H1 (cell line): ENCODE results near the gene GPR161. TPM values are rescaled to one million over a fixed set of nuclear protein-coding genes. Genes with fewer than 3 reads are reported as not detected.

Experiments
- CTCF ChIA-PET: fragments of 300-600 bp; sonication (Branson Sonifier 250); formaldehyde crosslinking; loops from one replicate; lab custom pipeline; 2021; ENCODE audit not compliant: partially characterized antibody; lab: Charles Lee
- POLR2A ChIA-PET: fragments of 300-600 bp; sonication (Branson Sonifier 250); formaldehyde crosslinking; loops from one replicate; lab custom pipeline; 2021; ENCODE audit warnings: inconsistent platforms; ENCODE audit not compliant: partially characterized antibody; lab: Charles Lee
- DNase-seq, 2 experiments: peaks; one replicate each; pipeline versions ENCODE4 v3.0.0 to v3.0.0-alpha.2; 2010 to 2022; ENCODE audit warnings: low spot score in 2 of 2, low read depth in 1 of 2, mixed read lengths in 1 of 2
- FAIRE-seq: peaks from 2 replicates; lab custom pipeline; 2011; peaks lifted over from hg19 to GRCh38; lab: Jason Lieb, UNC
- H2AFZ ChIP-seq: 2 replicates; pipeline ENCODE4 v1.8.1; 2012; ENCODE audit warnings: low read length, inconsistent platforms
- H2AK5ac ChIP-seq: 2 replicates; pipeline ENCODE4 v1.6.1; 2013; ENCODE audit warnings: low read depth, low read length
- H2BK120ac ChIP-seq: replicated peaks from 2 replicates; pipeline ENCODE3; 2013; ENCODE audit warnings: low read depth, low read length, inconsistent platforms
- H2BK12ac ChIP-seq: 2 replicates; pipeline ENCODE4 v1.6.1; 2013; ENCODE audit warnings: low read depth, low read length
- H2BK15ac ChIP-seq: 2 replicates; pipeline ENCODE4 v1.6.1; 2013; ENCODE audit warnings: low read length
- H2BK20ac ChIP-seq: 2 replicates; pipeline ENCODE4 v1.6.1; 2013; ENCODE audit warnings: low read length
- H2BK5ac ChIP-seq: 2 replicates; pipeline ENCODE4 v1.6.1; 2013; ENCODE audit warnings: low read depth, low read length
- H3K14ac ChIP-seq: 2 replicates; pipeline ENCODE4 v1.6.1; 2013; ENCODE audit warnings: inconsistent platforms; ENCODE audit not compliant: insufficient read length
- H3K18ac ChIP-seq: 2 replicates; pipeline ENCODE4 v1.6.1; 2013; ENCODE audit warnings: low read length; ENCODE audit errors: extremely low read depth
- H3K23ac ChIP-seq: 2 replicates; pipeline ENCODE4 v1.6.1; 2013; ENCODE audit warnings: inconsistent platforms; ENCODE audit not compliant: insufficient read length
- H3K23me2 ChIP-seq: 2 replicates; pipeline ENCODE4 v1.6.1; 2013; ENCODE audit warnings: low read depth, low read length
- H3K27ac ChIP-seq: 2 replicates; pipeline ENCODE4 v1.6.1; 2011; ENCODE audit warnings: low read depth, low read length, inconsistent platforms
- H3K27me3 ChIP-seq, 4 experiments: replicated peaks in 1 of 4; 1 replicate in 1 of 4; 2 replicates in 3 of 4; pipeline versions ENCODE4 v1.6.1 to v1.8.1; 2011 to 2013; ENCODE audit warnings: low read length in 3 of 4, mild to moderate bottlenecking in 3 of 4, inconsistent platforms in 2 of 4, mixed read lengths in 2 of 4, moderate library complexity in 1 of 4; ENCODE audit not compliant: control insufficient read depth in 3 of 4, insufficient read depth in 3 of 4; ENCODE audit errors: extremely low read depth in 1 of 4
- H3K36me3 ChIP-seq, 4 experiments: 2 replicates each; pipeline versions ENCODE4 v1.6.1 to v1.8.1; 2011 to 2013; ENCODE audit warnings: mild to moderate bottlenecking in 4 of 4, low read length in 3 of 4, moderate library complexity in 2 of 4, control low read depth in 1 of 4, inconsistent platforms in 1 of 4; ENCODE audit not compliant: insufficient read depth in 4 of 4, control insufficient read depth in 2 of 4
- H3K4ac ChIP-seq: replicated peaks from 2 replicates; pipeline ENCODE3; 2013; ENCODE audit warnings: low read length, low read depth, mixed read lengths, inconsistent platforms; ENCODE audit not compliant: insufficient read length
- H3K4me1 ChIP-seq, 4 experiments: replicated peaks in 1 of 4; 1 replicate in 1 of 4; 2 replicates in 3 of 4; pipeline versions ENCODE4 v1.6.1 to v1.8.1; 2011 to 2013; ENCODE audit warnings: low read length in 3 of 4, inconsistent platforms in 2 of 4, mixed read lengths in 1 of 4; ENCODE audit not compliant: insufficient read depth in 4 of 4, control insufficient read depth in 3 of 4
- H3K4me2 ChIP-seq, 2 experiments: 2 replicates each; pipeline versions ENCODE4 v1.6.1 to v1.8.1; 2011 to 2013; ENCODE audit warnings: low read depth in 2 of 2, low read length in 2 of 2, control low read depth in 1 of 2, inconsistent platforms in 1 of 2, mild to moderate bottlenecking in 1 of 2; ENCODE audit not compliant: insufficient read depth in 1 of 2
- H3K4me3 ChIP-seq, 4 experiments: fragments of 200-600, 300-600 bp in 1 of 4; sonication (generic), shearing (Covaris generic), sonication (Bioruptor Twin) in 1 of 4; 2 replicates each; pipeline versions ENCODE4 v1.5.1 to v1.8.1; 2011 to 2016; ENCODE audit warnings: low read length in 4 of 4, low read depth in 3 of 4, control low read depth in 2 of 4, inconsistent platforms in 2 of 4, mild to moderate bottlenecking in 2 of 4, mixed read lengths in 1 of 4, moderate library complexity in 1 of 4; ENCODE audit not compliant: insufficient read depth in 2 of 4; ENCODE audit errors: extremely low read depth in 1 of 4
- H3K56ac ChIP-seq: replicated peaks from 2 replicates; pipeline ENCODE3; 2013; ENCODE audit warnings: low read depth, mild to moderate bottlenecking, mixed read lengths, low read length, inconsistent platforms; ENCODE audit not compliant: insufficient read length
- H3K79me1 ChIP-seq: 2 replicates; pipeline ENCODE4 v1.6.1; 2013; ENCODE audit warnings: low read depth, low read length, control low read depth
- H3K79me2 ChIP-seq, 2 experiments: 2 replicates each; pipeline versions ENCODE4 v1.6.1 to v1.8.1; 2012 to 2013; ENCODE audit warnings: low read length in 2 of 2, mild to moderate bottlenecking in 2 of 2, inconsistent platforms in 1 of 2; ENCODE audit not compliant: insufficient read depth in 2 of 2, control insufficient read depth in 1 of 2
- H3K9ac ChIP-seq, 4 experiments: replicated peaks in 1 of 4; 1 replicate in 1 of 4; 2 replicates in 3 of 4; pipeline versions ENCODE4 v1.6.1 to v1.8.1; 2011 to 2013; ENCODE audit warnings: low read depth in 3 of 4, low read length in 3 of 4, control low read depth in 2 of 4, mild to moderate bottlenecking in 2 of 4, moderate library complexity in 2 of 4, inconsistent platforms in 1 of 4; ENCODE audit errors: extremely low read depth in 1 of 4
- H3K9me3 ChIP-seq, 2 experiments: 2 replicates each; pipeline versions ENCODE4 v1.6.1 to v1.8.1; 2012 to 2013; ENCODE audit warnings: mild to moderate bottlenecking in 2 of 2, moderate library complexity in 2 of 2, control low read depth in 1 of 2, inconsistent platforms in 1 of 2, low read depth in 1 of 2, low read length in 1 of 2, mixed read lengths in 1 of 2; ENCODE audit not compliant: insufficient read depth in 2 of 2
- H4K20me1 ChIP-seq, 2 experiments: replicated peaks in 1 of 2; 2 replicates each; pipeline versions ENCODE3 to v1.8.1; 2011 to 2013; ENCODE audit warnings: inconsistent platforms in 2 of 2, low read length in 2 of 2, mild to moderate bottlenecking in 1 of 2; ENCODE audit not compliant: insufficient read depth in 2 of 2, control insufficient read depth in 1 of 2
- H4K5ac ChIP-seq: 2 replicates; pipeline ENCODE4 v1.6.1; 2013; ENCODE audit warnings: low read length, low read depth, mixed read lengths, inconsistent platforms; ENCODE audit not compliant: insufficient read length
- H4K8ac ChIP-seq: 2 replicates; pipeline ENCODE4 v1.8.0; 2013; ENCODE audit warnings: mild to moderate bottlenecking, moderate library complexity, low read length, inconsistent platforms; ENCODE audit not compliant: insufficient read depth; ENCODE audit errors: extremely low read depth
- H4K91ac ChIP-seq: replicated peaks from 2 replicates; pipeline ENCODE3; 2013; ENCODE audit warnings: low read length, mixed read lengths, inconsistent platforms; ENCODE audit not compliant: insufficient read length
- BCL11A ChIP-seq, 2 experiments: IDR thresholded peaks; one replicate each; pipeline ENCODE4 v1.6.1; 2011; ENCODE audit warnings: low read depth in 2 of 2, low read length in 2 of 2, mild to moderate bottlenecking in 2 of 2
- CBX5 ChIP-seq: fragments of 300-800, 300-1000 bp; sonication (generic); IDR thresholded peaks from 2 replicates; pipeline ENCODE4 v1.7.1; 2016; ENCODE audit warnings: antibody characterized with exemption, low read length, low read depth
- CBX8 ChIP-seq: fragments of 300-800, 300-1000 bp; sonication (generic); IDR thresholded peaks from 2 replicates; pipeline ENCODE4 v1.7.1; 2016; ENCODE audit warnings: low read depth, low read length, borderline replicate concordance
- CEBPB ChIP-seq: IDR thresholded peaks from 2 replicates; pipeline ENCODE4 v1.6.1; 2012; ENCODE audit warnings: low read depth, low read length
- CTCF ChIP-seq, 3 experiments: IDR thresholded peaks; 1 replicate in 2 of 3; 2 replicates in 1 of 3; pipeline versions ENCODE4 v1.5.1 to v1.6.1; 2011; ENCODE audit warnings: low read length in 3 of 3, mild to moderate bottlenecking in 3 of 3, inconsistent platforms in 2 of 3, low read depth in 1 of 3, moderate library complexity in 1 of 3; ENCODE audit not compliant: insufficient read depth in 1 of 3; ENCODE audit errors: control extremely low read depth in 1 of 3
- HDAC6 ChIP-seq: IDR thresholded peaks from one replicate; pipeline ENCODE4 v1.7.1; 2012; ENCODE audit warnings: low read depth, mild to moderate bottlenecking, inconsistent platforms, low read length, moderate library complexity
- JUND ChIP-seq: IDR thresholded peaks from 2 replicates; pipeline ENCODE4 v1.6.1; 2011; ENCODE audit warnings: mild to moderate bottlenecking, improper control_type of control experiment, low read length
- RXRA ChIP-seq: IDR thresholded peaks from 2 replicates; pipeline ENCODE4 v1.6.1; 2011; ENCODE audit warnings: low read depth, mild to moderate bottlenecking, low read length, moderate library complexity; ENCODE audit not compliant: insufficient read depth
- TAF1 ChIP-seq: IDR thresholded peaks from 2 replicates; pipeline ENCODE4 v1.6.1; 2011; ENCODE audit warnings: mild to moderate bottlenecking, low read depth, low read length
- TBP ChIP-seq: IDR thresholded peaks from 2 replicates; pipeline ENCODE4 v1.6.1; 2011; ENCODE audit warnings: low read depth, low read length, improper control_type of control experiment
- WGBS, 2 experiments: shearing (Covaris generic) in 1 of 2; methylation state at CpG; one replicate each; pipeline versions ENCODE4 v1.1.6 to v1.1.7; 2013 to 2015; ENCODE audit warnings: low lambda C conversion rate in 2 of 2, mixed read lengths in 2 of 2, inconsistent platforms in 1 of 2, low coverage in 1 of 2, missing lambda C conversion rate in 1 of 2; ENCODE audit not compliant: insufficient replicate concordance in 2 of 2, insufficient coverage in 1 of 2, insufficient read length in 1 of 2; ENCODE audit errors: extremely low coverage in 1 of 2, missing lambda C conversion rate in 1 of 2; 5-methylcytosine and 5-hydroxymethylcytosine counted together
- polyA plus RNA-seq, 7 experiments: library from polyadenylated mRNA; depleted of rRNA in 3 of 7; stranded (reverse) in 5 of 7; unstranded in 2 of 7; fragments of >200 nt in 5 of 7; fragments of 200-250 nt in 2 of 7; gene quantifications; 1 replicate in 5 of 7; 2 replicates in 1 of 7; 4 replicates in 1 of 7; pipeline versions ENCODE4 v1.2.1 to v1.2.3, GENCODE V29; 2011 to 2013; ENCODE audit warnings: missing spikeins in 2 of 7, mixed read lengths in 2 of 7
- total RNA-seq: library from RNA; stranded (reverse); fragmentation: NEBNext Ultra II Directional; extraction: Animal tissue kit (Norgen Biotek cat#: 25700); gene quantifications from 2 replicates; pipeline ENCODE4 v1.2.1, GENCODE V29; 2021

The GPR161 gene
- total and polyA plus RNA-seq, 2 of the 8 experiments (the other 6 are each of a cell fraction or from before 2014, with no cell fraction given), result 13.7 to 16.8 TPM

DNA sequence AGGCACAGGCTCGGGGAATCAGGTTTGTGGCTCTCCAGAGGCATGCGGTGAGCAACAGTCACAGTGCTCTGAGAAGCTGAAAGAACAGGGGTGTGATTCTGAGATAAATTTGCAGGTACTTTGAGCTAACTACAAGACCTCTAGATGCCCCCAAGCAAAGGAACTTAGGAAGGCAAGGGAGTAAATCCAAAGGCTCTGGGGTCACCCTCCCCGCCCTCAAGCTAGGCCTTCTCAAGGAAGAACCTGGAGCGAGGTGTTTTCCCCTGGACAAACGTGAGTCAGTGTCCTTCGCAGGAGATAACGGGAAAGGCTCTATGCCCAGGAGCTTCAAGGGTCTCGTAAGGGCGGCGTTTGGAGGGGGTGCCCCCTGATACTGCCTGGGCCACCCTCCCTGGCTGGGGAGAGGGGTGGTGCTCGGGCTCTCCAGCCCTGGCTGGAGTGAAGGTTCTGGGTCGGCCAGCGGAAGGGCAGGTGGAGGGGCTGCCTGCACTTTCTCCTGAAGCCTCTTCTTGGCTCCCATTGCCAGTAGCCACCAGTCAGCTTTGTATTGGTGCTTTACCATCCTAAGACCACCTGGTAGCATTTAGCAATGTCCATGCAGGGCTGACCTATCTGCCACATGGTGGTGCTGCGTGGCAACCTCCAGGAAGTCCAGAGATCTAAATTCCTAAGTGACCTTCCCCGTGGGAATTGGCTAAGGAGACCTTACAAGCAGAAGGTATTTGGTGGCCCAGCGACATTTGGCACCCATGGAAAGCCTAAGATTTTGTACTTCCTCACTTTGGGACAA is 44.0 kb downstream of the GPR161 start:
- Histone ChIP-seq H3K4me2 (no peak overlapping the region), H2BK15ac (no peak overlapping the region), H3K9ac (no peak overlapping the region), H3K79me2 (no peaks in the 10 kb centered on the region), H4K8ac (no peak overlapping the region), H3K79me1 (no peaks in the 10 kb centered on the region; the same call in 1 of the 2 replicates), H2AFZ (no peak overlapping the region), H3K4me1 (peaks cover 0 to 3% (median 0%) of the 10 kb centered on the region in 4 experiments; a peak in 1 of 7 replicates), H2BK12ac (no peak overlapping the region), H3K14ac (no peak overlapping the region), H3K18ac (no peak overlapping the region), H3K56ac (no peak overlapping the region), H4K91ac (no peak overlapping the region), H3K9me3 (no peaks in the 10 kb centered on the region), H3K23me2 (no peaks in the 10 kb centered on the region), H3K27ac (no peak overlapping the region), H3K4me3 (no peak overlapping the region), H4K20me1 (peaks cover 0 to 3% of the 10 kb centered on the region in 2 experiments), H2AK5ac (no peak overlapping the region), H3K4ac (no peak overlapping the region), H3K23ac (no peak overlapping the region), H2BK120ac (no peak overlapping the region), H4K5ac (no peak overlapping the region), H3K36me3 (no peaks in the 10 kb centered on the region; a peak in 3 of 8 replicates), H3K27me3 (no peaks in the 10 kb centered on the region), H2BK20ac (no peak overlapping the region), H2BK5ac (no peak overlapping the region)
- CTCF ChIA-PET, result interaction anchor here (0.8 to 6.1 kb wide), 19 partner anchors 10 to 250 kb away, joined by 3 to 75 read pairs (median 4); no protein-coding TSS in a partner anchor
- no peak for FAIRE-seq
- 88% methylated on average over 16 of the region's 16 CpGs; no CpG with 5 or more reads in 1 of the 2 experiments for WGBS, 2 experiments
- no peak for DNase-seq
- POLR2A ChIA-PET, result interaction anchor here (1.1 kb wide), 1 partner anchor 12 kb away, joined by 3 read pairs; no protein-coding TSS in a partner anchor
- peak; percentile 55 to 67 (median 57) for TF ChIP-seq CTCF (IDR thresholded peaks at IDR 0.05; ENCODE audit: control extremely low read depth in 1 of 3, insufficient read depth in 1 of 3, low read depth in 1 of 3, low read length in 3 of 3)
- no peak for TF ChIP-seq BCL11A (IDR thresholded peaks at IDR 0.05; ENCODE audit: low read depth in 2 of 2, low read length in 2 of 2)
- TF ChIP-seq TAF1, result no peak
- no peak for TF ChIP-seq CBX8
- TF ChIP-seq TBP, result no peak
- no peak for TF ChIP-seq CEBPB
- TF ChIP-seq RXRA, result no peak
- no peak for TF ChIP-seq JUND
- no peak for TF ChIP-seq CBX5
- no peak for TF ChIP-seq HDAC6
